HepG2 (cell line): ENCODE measurements around the gene CBFA2T2. TPM values are rescaled to one million over a fixed set of nuclear protein-coding genes. Genes with fewer than 3 reads are reported as not detected.

Source experiments
- CBX5 ChIP-seq: sonication (generic); formaldehyde crosslinking; IDR thresholded peaks from 2 replicates; pipeline ENCODE4 v1.4.0; 2020; ENCODE audit warnings: missing genetic modification reagents, borderline replicate concordance
- CEBPG ChIP-seq: IDR thresholded peaks from 2 replicates; pipeline ENCODE4 v1.6.1; 2016
- DPF2 ChIP-seq: sonication (generic); formaldehyde crosslinking; IDR thresholded peaks from 2 replicates; pipeline ENCODE4 v1.4.0; 2020; ENCODE audit warnings: mild to moderate bottlenecking, low read depth, missing genetic modification reagents, borderline replicate concordance
- FOXC1 ChIP-seq: sonication (generic); formaldehyde crosslinking; IDR thresholded peaks from 2 replicates; pipeline ENCODE4 v1.8.0; 2022; ENCODE audit warnings: mild to moderate bottlenecking, missing genetic modification reagents, borderline replicate concordance
- HHEX ChIP-seq: IDR thresholded peaks from 2 replicates; pipeline ENCODE4 v1.6.1; 2016; ENCODE audit warnings: control low read depth
- HOXA9 ChIP-seq: sonication (generic); formaldehyde crosslinking; IDR thresholded peaks from 2 replicates; pipeline ENCODE4 v1.8.1; 2022; ENCODE audit warnings: missing genetic modification reagents, mild to moderate bottlenecking, moderate library complexity, borderline replicate concordance
- IKZF4 ChIP-seq: sonication (generic); formaldehyde crosslinking; IDR thresholded peaks from 2 replicates; pipeline ENCODE4 v1.5.1; 2020; ENCODE audit warnings: borderline replicate concordance, mild to moderate bottlenecking, low read depth, missing genetic modification reagents; ENCODE audit errors: not compliant biosample characterization
- JUND ChIP-seq: sonication (generic); formaldehyde crosslinking; IDR thresholded peaks from 2 replicates; pipeline ENCODE4 v1.8.0; 2022; ENCODE audit warnings: mild to moderate bottlenecking, missing genetic modification reagents
- KDM3A ChIP-seq: IDR thresholded peaks from 2 replicates; pipeline ENCODE4 v1.6.1; 2018; ENCODE audit warnings: low read depth, missing compliant biosample characterization
- MEIS2 ChIP-seq: sonication (generic); formaldehyde crosslinking; IDR thresholded peaks from 2 replicates; pipeline ENCODE4 v1.9.0; 2021; ENCODE audit warnings: mild to moderate bottlenecking, missing genetic modification reagents
- MZF1 ChIP-seq: sonication (generic); formaldehyde crosslinking; IDR thresholded peaks from 2 replicates; pipeline ENCODE4 v1.8.1; 2023; ENCODE audit warnings: mild to moderate bottlenecking, missing genetic modification reagents, borderline replicate concordance
- NCOR1 ChIP-seq: fragments of 200-600 bp; sonication (generic); IDR thresholded peaks from 2 replicates; pipeline ENCODE4 v1.7.0; 2017; ENCODE audit warnings: antibody characterized with exemption, low read length, borderline replicate concordance
- NFE2L2 ChIP-seq: fragments of 150-350 bp; IDR thresholded peaks from 2 replicates; pipeline ENCODE4 v1.6.1; 2014; ENCODE audit warnings: low read length
- SIX4 ChIP-seq: sonication (generic); formaldehyde crosslinking; IDR thresholded peaks from 2 replicates; pipeline ENCODE4 v1.4.0; 2020; ENCODE audit warnings: missing genetic modification reagents
- SMYD3 ChIP-seq: sonication (generic); formaldehyde crosslinking; IDR thresholded peaks from 2 replicates; pipeline ENCODE4 v1.8.1; 2023; ENCODE audit warnings: mild to moderate bottlenecking, missing genetic modification reagents
- SP5 ChIP-seq: IDR thresholded peaks from 2 replicates; pipeline ENCODE4 v1.6.1; 2016; ENCODE audit warnings: low read depth, borderline replicate concordance
- SRSF4 ChIP-seq: fragments of 200-400 bp; formaldehyde crosslinking; IDR thresholded peaks from one replicate; pipeline ENCODE4 v1.6.1; 2018; ENCODE audit warnings: mild to moderate bottlenecking, low read depth, low read length, moderate library complexity; ENCODE audit not compliant: poor library complexity, severe bottlenecking
- SSRP1 ChIP-seq: IDR thresholded peaks from 2 replicates; pipeline ENCODE4 v1.6.1; 2016; ENCODE audit warnings: control low read depth
- THYN1 ChIP-seq: sonication (generic); formaldehyde crosslinking; IDR thresholded peaks from 2 replicates; pipeline ENCODE4 v1.8.1; 2023; ENCODE audit warnings: low read depth, mild to moderate bottlenecking, moderate library complexity, missing genetic modification reagents, borderline replicate concordance
- ZNF12 ChIP-seq: sonication (generic); formaldehyde crosslinking; IDR thresholded peaks from 2 replicates; pipeline ENCODE4 v1.5.0; 2020; ENCODE audit warnings: missing genetic modification reagents
- ZNF124 ChIP-seq: sonication (generic); formaldehyde crosslinking; IDR thresholded peaks from 2 replicates; pipeline ENCODE4 v1.4.0; 2020; ENCODE audit warnings: missing genetic modification reagents
- ZNF296 ChIP-seq: sonication (generic); formaldehyde crosslinking; conservative IDR thresholded peaks from 2 replicates; pipeline ENCODE4 v1.5.0; 2020; ENCODE audit warnings: mild to moderate bottlenecking, missing genetic modification reagents
- ZNF816 ChIP-seq: sonication (generic); formaldehyde crosslinking; IDR thresholded peaks from 2 replicates; pipeline ENCODE4 v1.8.0; 2022; ENCODE audit warnings: missing genetic modification reagents, mild to moderate bottlenecking, borderline replicate concordance
- ZSCAN25 ChIP-seq: sonication (generic); formaldehyde crosslinking; IDR thresholded peaks from 2 replicates; pipeline ENCODE4 v1.8.0; 2022; ENCODE audit warnings: mild to moderate bottlenecking, missing genetic modification reagents
- polyA plus RNA-seq, 8 experiments: library from polyadenylated mRNA; depleted of rRNA in 3 of 8; stranded (reverse) in 7 of 8; unstranded in 1 of 8; fragments of >200 nt; fragmentation: Illumina TruSeq in 4 of 8; extraction: Trizol in 4 of 8; gene quantifications; 2 replicates each; pipeline versions ENCODE4 v1.2.1 to v1.2.3, GENCODE V29; 2011 to 2016; ENCODE audit warnings: low read depth in 4 of 8, missing spikeins in 1 of 8, mixed read lengths in 1 of 8; ENCODE audit not compliant: insufficient read depth in 1 of 8
- total RNA-seq, 5 experiments: library from RNA; depleted of rRNA; stranded (reverse); fragments of >200 nt; fragmentation: Illumina TruSeq; extraction: Trizol; gene quantifications; 2 replicates each; pipeline ENCODE4 v1.2.3, GENCODE V29; 2016; ENCODE audit warnings: low read depth in 1 of 5
- TF ChIP-seq, protein P1 (sequence below): sonication (generic); formaldehyde crosslinking; IDR thresholded peaks from 2 replicates; pipeline ENCODE4 v1.4.0; 2020; ENCODE audit warnings: missing genetic modification reagents
- TF ChIP-seq, protein P2 (sequence below): sonication (generic); formaldehyde crosslinking; IDR thresholded peaks from 2 replicates; pipeline ENCODE4 v1.4.0; 2020; ENCODE audit warnings: missing genetic modification reagents
- TF ChIP-seq, protein P3 (sequence below): sonication (generic); formaldehyde crosslinking; IDR thresholded peaks from 2 replicates; pipeline ENCODE4 v1.8.1; 2023; ENCODE audit warnings: mild to moderate bottlenecking, missing genetic modification reagents, borderline replicate concordance

CBFA2T2 gene
- total and polyA plus RNA-seq, 2 of the 13 experiments (the other 11 are each of a cell fraction or from before 2014, with no cell fraction given): 6.3 to 21.2 TPM

DNA sequence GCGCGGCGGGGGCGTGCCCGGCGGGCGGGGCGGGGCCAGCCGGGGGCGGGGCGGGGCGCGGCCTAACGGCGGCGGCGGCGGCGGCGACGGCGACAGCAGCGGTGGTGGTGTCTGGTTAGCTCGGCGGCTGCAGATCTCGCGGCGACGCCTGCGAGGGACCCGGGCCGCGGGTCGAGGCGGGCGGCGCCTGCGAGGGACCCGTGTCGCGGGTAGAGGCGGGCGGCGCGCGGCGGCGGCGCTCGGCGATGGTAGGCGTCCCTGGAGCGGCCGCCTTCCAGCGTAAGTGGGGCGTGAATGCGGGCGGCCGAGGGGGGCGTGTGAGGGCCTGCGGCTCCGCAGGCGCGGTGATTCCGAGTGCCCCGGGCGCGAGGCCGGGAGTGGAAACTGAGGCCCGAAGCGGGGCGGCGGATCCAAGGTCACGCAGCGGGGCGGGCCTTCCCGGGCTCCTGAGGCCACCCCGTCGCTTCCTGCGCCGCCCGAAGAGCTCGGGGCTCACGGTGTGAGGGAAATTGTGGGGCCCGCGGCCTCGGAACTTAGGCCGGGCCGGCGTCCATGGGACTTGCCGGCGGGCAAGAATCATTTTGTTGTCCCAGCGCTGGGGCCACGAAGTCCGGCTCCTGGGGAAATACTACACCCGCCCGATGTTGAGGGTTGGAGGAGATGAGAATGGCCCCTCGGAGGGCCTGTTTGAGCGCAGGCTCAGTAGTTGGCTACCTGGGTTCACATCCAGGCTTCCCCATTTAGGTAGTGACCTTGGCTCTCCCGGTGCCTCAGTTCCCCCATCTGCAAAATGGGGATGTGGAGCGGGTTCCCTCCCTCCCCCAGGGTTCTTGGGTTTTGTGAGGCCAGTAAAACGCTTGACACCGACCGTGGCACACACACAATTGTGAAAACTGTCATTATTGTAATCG, at the start of gene CBFA2T2 (continued):
- TF ChIP-seq SIX4 (CRISPR knock-in tag) (no peak), SSRP1 (no peak), SP5 (CRISPR knock-in tag) (peak; percentile 38; the same call in 1 of the 2 replicates), FOXC1 (CRISPR knock-in tag) (no peak; the same call in 1 of the 2 replicates), NCOR1 (no peak), CEBPG (no peak), SRSF4 (no peak), KDM3A (CRISPR knock-in tag) (peak; percentile 93), MZF1 (CRISPR knock-in tag) (no peak), CBX5 (CRISPR knock-in tag) (no peak), ZNF12 (CRISPR knock-in tag) (no peak), HHEX (CRISPR knock-in tag) (no peak), MEIS2 (CRISPR knock-in tag) (peak; percentile 74; the same call in 1 of the 2 replicates), ZNF124 (CRISPR knock-in tag) (0 out of 2 replicates have a peak, but pooled peaks have one; percentile 72), THYN1 (no peak), ZSCAN25 (CRISPR knock-in tag) (no peak), IKZF4 (CRISPR knock-in tag) (peak; percentile 12), NFE2L2 (no peak), SMYD3 (CRISPR knock-in tag) (no peak), DPF2 (CRISPR knock-in tag) (no peak), ZNF296 (no peak), ZNF816 (CRISPR knock-in tag) (peak; percentile 69; the same call in 1 of the 2 replicates), JUND (CRISPR knock-in tag) (no peak; the same call in 1 of the 2 replicates), HOXA9 (CRISPR knock-in tag) (0 out of 2 replicates have a peak, but pooled peaks have one; percentile 49)
- TF ChIP-seq, protein P1, sequence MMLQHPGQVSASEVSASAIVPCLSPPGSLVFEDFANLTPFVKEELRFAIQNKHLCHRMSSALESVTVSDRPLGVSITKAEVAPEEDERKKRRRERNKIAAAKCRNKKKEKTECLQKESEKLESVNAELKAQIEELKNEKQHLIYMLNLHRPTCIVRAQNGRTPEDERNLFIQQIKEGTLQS (CRISPR knock-in tag): no peak
- TF ChIP-seq, protein P2, sequence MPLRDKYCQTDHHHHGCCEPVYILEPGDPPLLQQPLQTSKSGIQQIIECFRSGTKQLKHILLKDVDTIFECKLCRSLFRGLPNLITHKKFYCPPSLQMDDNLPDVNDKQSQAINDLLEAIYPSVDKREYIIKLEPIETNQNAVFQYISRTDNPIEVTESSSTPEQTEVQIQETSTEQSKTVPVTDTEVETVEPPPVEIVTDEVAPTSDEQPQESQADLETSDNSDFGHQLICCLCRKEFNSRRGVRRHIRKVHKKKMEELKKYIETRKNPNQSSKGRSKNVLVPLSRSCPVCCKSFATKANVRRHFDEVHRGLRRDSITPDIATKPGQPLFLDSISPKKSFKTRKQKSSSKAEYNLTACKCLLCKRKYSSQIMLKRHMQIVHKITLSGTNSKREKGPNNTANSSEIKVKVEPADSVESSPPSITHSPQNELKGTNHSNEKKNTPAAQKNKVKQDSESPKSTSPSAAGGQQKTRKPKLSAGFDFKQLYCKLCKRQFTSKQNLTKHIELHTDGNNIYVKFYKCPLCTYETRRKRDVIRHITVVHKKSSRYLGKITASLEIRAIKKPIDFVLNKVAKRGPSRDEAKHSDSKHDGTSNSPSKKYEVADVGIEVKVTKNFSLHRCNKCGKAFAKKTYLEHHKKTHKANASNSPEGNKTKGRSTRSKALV (CRISPR knock-in tag): no peak; the same call in 1 of the 2 replicates
- TF ChIP-seq, protein P3, sequence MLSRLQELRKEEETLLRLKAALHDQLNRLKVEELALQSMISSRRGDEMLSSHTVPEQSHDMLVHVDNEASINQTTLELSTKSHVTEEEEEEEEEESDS (CRISPR knock-in tag): no peak
